K562 (cell line): ENCODE results near the gene CD276. TPM values are rescaled to one million over a fixed set of nuclear protein-coding genes. Genes with fewer than 3 reads are reported as not detected.

Source experiments
- ATAC-seq: fragments of 200-7000 bp; cut with Tn5 transposase; 3 replicates; pipeline ENCODE4 v1.9.1; 2020; ENCODE audit warnings: moderate library complexity
- BruUV-seq: library from RNA; stranded (reverse); fragments of 400-500 nt; replicated peaks from 2 replicates; lab custom pipeline; 2021; lab: Mats Ljungman, UMichigan
- CTCF ChIA-PET: fragments of 300-600 bp; formaldehyde crosslinking; extraction: SDS; loops from one replicate; lab custom pipeline; 2021; ENCODE audit warnings: low intra/inter-chr PET ratio; lab: Yijun Ruan, JAX
- POLR2A ChIA-PET: fragments of 300-600, 350-650 bp; sonication (Branson Sonifier 250); formaldehyde crosslinking; extraction: SDS; loops from one replicate; lab custom pipeline; 2021; ENCODE audit warnings: antibody characterized with exemption, inconsistent platforms; lab: Yijun Ruan, JAX
- DNase-seq, 4 experiments: peaks; one replicate each; pipeline versions ENCODE4 v3.0.0 to v3.0.0-alpha.2; 2011 to 2018; ENCODE audit warnings: low spot score in 3 of 4, mixed read lengths in 3 of 4; ENCODE audit errors: extremely low read depth in 1 of 4
- FAIRE-seq: peaks from 2 replicates; lab custom pipeline; 2011; peaks lifted over from hg19 to GRCh38; lab: Jason Lieb, UNC
- H2AFZ ChIP-seq: 2 replicates; pipeline ENCODE4 v1.6.0; 2011; ENCODE audit warnings: low read depth, low read length, control low read depth, inconsistent platforms
- H3K27ac ChIP-seq: fragments of 200-600 bp; 3 replicates; pipeline ENCODE4 v1.8.0; 2011; ENCODE audit warnings: low read depth, mild to moderate bottlenecking, control low read depth, inconsistent platforms, low read length, moderate library complexity, mixed read lengths; ENCODE audit errors: extremely low read depth
- H3K27me3 ChIP-seq, 2 experiments: fragments of 300-600 bp in 1 of 2; 2 replicates in 1 of 2; 3 replicates in 1 of 2; pipeline versions ENCODE4 v1.6.0 to v1.8.0; 2011; ENCODE audit warnings: inconsistent platforms in 2 of 2, low read length in 2 of 2, mild to moderate bottlenecking in 1 of 2, mixed read lengths in 1 of 2, moderate library complexity in 1 of 2; ENCODE audit not compliant: control insufficient read depth in 2 of 2, insufficient read depth in 2 of 2
- H3K36me3 ChIP-seq: fragments of 300-600 bp; 3 replicates; pipeline ENCODE4 v1.8.0; 2011; ENCODE audit warnings: mild to moderate bottlenecking, low read length, inconsistent platforms; ENCODE audit not compliant: control insufficient read depth, insufficient read depth
- H3K4me1 ChIP-seq, 2 experiments: fragments of 200-600 bp in 1 of 2; replicated peaks in 1 of 2; 2 replicates in 1 of 2; 3 replicates in 1 of 2; pipeline versions ENCODE4 v1.5.1 to v1.8.0; 2011; ENCODE audit warnings: inconsistent platforms in 2 of 2, low read length in 2 of 2, mild to moderate bottlenecking in 1 of 2, mixed read lengths in 1 of 2, moderate library complexity in 1 of 2; ENCODE audit not compliant: control insufficient read depth in 2 of 2, insufficient read depth in 2 of 2
- H3K4me2 ChIP-seq: 2 replicates; pipeline ENCODE4 v1.6.1; 2011; ENCODE audit warnings: low read length, control low read depth, inconsistent platforms, mixed read lengths; ENCODE audit not compliant: insufficient read depth
- H3K4me3 ChIP-seq: fragments of 200-600 bp; sonication (generic), shearing (Covaris generic); 2 replicates; pipeline ENCODE4 v1.5.1; 2016; ENCODE audit warnings: control low read depth, inconsistent platforms
- H3K79me2 ChIP-seq: fragments of 200-600 bp; 3 replicates; pipeline ENCODE4 v1.8.0; 2011; ENCODE audit warnings: low read length, inconsistent platforms; ENCODE audit not compliant: control insufficient read depth, insufficient read depth
- H3K9ac ChIP-seq, 2 experiments: 2 replicates each; pipeline versions ENCODE4 v1.6.0 to v1.6.1; 2011; ENCODE audit warnings: low read depth in 2 of 2, low read length in 2 of 2, control low read depth in 1 of 2, inconsistent platforms in 1 of 2, mild to moderate bottlenecking in 1 of 2, mixed read lengths in 1 of 2; ENCODE audit not compliant: insufficient read depth in 1 of 2
- H3K9me1 ChIP-seq: one replicate; pipeline ENCODE4 v1.6.0; 2011; ENCODE audit warnings: inconsistent platforms, mild to moderate bottlenecking, low read length, moderate library complexity; ENCODE audit not compliant: control insufficient read depth, insufficient read depth
- H3K9me3 ChIP-seq: replicated peaks from 2 replicates; pipeline ENCODE4 v1.5.1; 2011; ENCODE audit warnings: low read depth, low read length, inconsistent platforms; ENCODE audit not compliant: control insufficient read depth, insufficient read depth
- H4K20me1 ChIP-seq: replicated peaks from 2 replicates; pipeline ENCODE4 v1.6.1; 2011; ENCODE audit warnings: low read length, inconsistent platforms, mixed read lengths; ENCODE audit not compliant: control insufficient read depth, insufficient read depth
- ASH1L ChIP-seq: fragments of 450-650 bp; IDR thresholded peaks from 2 replicates; pipeline ENCODE4 v1.6.1; 2018; ENCODE audit warnings: borderline replicate concordance, mild to moderate bottlenecking, low read depth; ENCODE audit not compliant: partially characterized antibody
- CHD1 ChIP-seq: fragments of 200-600 bp; sonication (generic); IDR thresholded peaks from one replicate; pipeline ENCODE4 v1.6.1; 2012; ENCODE audit warnings: mild to moderate bottlenecking, moderate library complexity, low read length, inconsistent platforms
- ETV5 ChIP-seq: sonication (generic); formaldehyde crosslinking; IDR thresholded peaks from 2 replicates; pipeline ENCODE4 v1.4.0; 2020; ENCODE audit warnings: low read depth, mild to moderate bottlenecking, missing genetic modification reagents
- FOSL1 ChIP-seq: fragments of 200-800 bp; sonication (Bioruptor generic); conservative IDR thresholded peaks from 2 replicates; pipeline ENCODE4 v1.6.1; 2016; ENCODE audit warnings: missing genetic modification characterization, missing compliant biosample characterization
- FOXA1 ChIP-seq: fragments of 450-650 bp; IDR thresholded peaks from 2 replicates; pipeline ENCODE4 v1.6.1; 2016; ENCODE audit warnings: mild to moderate bottlenecking, borderline replicate concordance
- HDAC2 ChIP-seq: fragments of 450-650 bp; IDR thresholded peaks from 2 replicates; pipeline ENCODE4 v1.6.1; 2016; ENCODE audit warnings: mild to moderate bottlenecking
- SAFB ChIP-seq: fragments of 200-400 bp; formaldehyde crosslinking; IDR thresholded peaks from 2 replicates; pipeline ENCODE4 v1.6.1; 2017; ENCODE audit warnings: low read depth, low read length, borderline replicate concordance
- SAFB2 ChIP-seq: fragments of 200-400 bp; formaldehyde crosslinking; IDR thresholded peaks from 2 replicates; pipeline ENCODE4 v1.6.1; 2018; ENCODE audit warnings: borderline replicate concordance, low read length, low read depth, moderate library complexity; ENCODE audit not compliant: severe bottlenecking
- TAF7 ChIP-seq: fragments of 450-650 bp; IDR thresholded peaks from 2 replicates; pipeline ENCODE4 v1.6.1; 2016; ENCODE audit warnings: missing genetic modification characterization, missing compliant biosample characterization
- TARDBP ChIP-seq: fragments of 450-650 bp; IDR thresholded peaks from 2 replicates; pipeline ENCODE4 v1.6.1; 2016
- XRCC3 ChIP-seq: fragments of 450-650 bp; IDR thresholded peaks from 2 replicates; pipeline ENCODE4 v1.6.1; 2017; ENCODE audit warnings: mild to moderate bottlenecking, moderate library complexity
- ZFP30 ChIP-seq: fragments of 250-450 bp; sonication (Bioruptor Pico); IDR thresholded peaks from 2 replicates; pipeline ENCODE4 v1.8.0; 2022; ENCODE audit warnings: moderate library complexity, mild to moderate bottlenecking, inconsistent platforms, borderline replicate concordance
- ZNF318 ChIP-seq, 2 experiments: fragments of 450-650 bp; IDR thresholded peaks; 2 replicates each; pipeline ENCODE4 v1.6.1; 2016; ENCODE audit warnings: mild to moderate bottlenecking in 2 of 2, borderline replicate concordance in 1 of 2, low read depth in 1 of 2, moderate library complexity in 1 of 2
- WGBS: fragments of 100-300 bp; shearing (Covaris generic); methylation state at CpG from one replicate; pipeline ENCODE4 v1.1.6; 2016; ENCODE audit warnings: low coverage, mixed read lengths; ENCODE audit not compliant: insufficient coverage; ENCODE audit errors: missing lambda C conversion rate; 5-methylcytosine and 5-hydroxymethylcytosine counted together
- in situ Hi-C: fragments of 300-500 bp; cut with MboI; formaldehyde crosslinking; loops from 4 replicates; pipeline ENCODE4 v1.15.0; 2018; ENCODE audit warnings: inconsistent platforms, mixed read lengths
- intact Hi-C: fragments of 100-400 bp; cut with micrococcal nuclease; formaldehyde crosslinking; loops from 2 replicates; pipeline ENCODE4 v1.14.2; 2022
- polyA plus RNA-seq, 8 experiments: library from polyadenylated mRNA; depleted of rRNA in 4 of 8; stranded (reverse) in 5 of 8; unstranded in 3 of 8; fragments of >200 nt; fragmentation: Nextera tagmentation in 2 of 8; fragmentation: Illumina TruSeq in 1 of 8; extraction: Ambion mirVana in 2 of 8; extraction: Trizol in 1 of 8; gene quantifications; 2 replicates each; pipeline versions ENCODE4 v1.2.1 to v1.2.3, GENCODE V29; 2011 to 2014; ENCODE audit warnings: inconsistent platforms in 1 of 8, missing spikeins in 1 of 8
- total RNA-seq, 7 experiments: library from RNA; depleted of rRNA in 6 of 7; stranded (reverse); fragments of >200 nt in 6 of 7; fragmentation: Illumina TruSeq in 2 of 7; extraction: Trizol in 2 of 7; gene quantifications; 2 replicates each; pipeline versions ENCODE4 v1.2.1 to v1.2.3, GENCODE V29; 2011 to 2021; ENCODE audit warnings: low replicate concordance in 1 of 7

The CD276 gene
- total and polyA plus RNA-seq, 9 of the 15 experiments (the other 6 are each of a cell fraction or from before 2014, with no cell fraction given), result 0.11 to 3.6 (median 2.3) TPM

- intact Hi-C loops (no loop called here), in situ Hi-C loops (no loop called here)
- Histone ChIP-seq H4K20me1 (peaks cover 14% of the 10 kb centered on the region), H3K4me3 (no peak overlapping the region), H3K4me2 (no peak overlapping the region), H3K27ac (no peak overlapping the region), H3K9me3 (no peaks in the 10 kb centered on the region), H3K36me3 (no peaks in the 10 kb centered on the region), H3K27me3 (peaks cover 0 to 34% of the 10 kb centered on the region in 2 experiments; a peak in 2 of 5 replicates), H2AFZ (no peak overlapping the region), H3K9ac (no peak overlapping the region), H3K9me1 (no peaks in the 10 kb centered on the region), H3K79me2 (no peaks in the 10 kb centered on the region), H3K4me1 (no peaks in the 10 kb centered on the region)
- DNase-seq (no peak), FAIRE-seq (no peak), ATAC-seq (no peak)
- BruUV-seq, result no TSS peak
- CTCF ChIA-PET, result no interaction called here
- WGBS, result 1% methylated on average over 7 of the region's 7 CpGs
- POLR2A ChIA-PET, result interaction anchor here (0.6 kb wide), 1 partner anchor 400 kb away, joined by 3 read pairs; no protein-coding TSS in a partner anchor
- no peak for TF ChIP-seq SAFB
- no peak for TF ChIP-seq ASH1L
- no peak for TF ChIP-seq XRCC3
- no peak for TF ChIP-seq ZFP30
- TF ChIP-seq ZNF318 (IDR thresholded peaks at IDR 0.05; ENCODE audit: borderline replicate concordance in 1 of 2, low read depth in 1 of 2), result no peak
- TF ChIP-seq FOXA1, result no peak
- TF ChIP-seq TAF7, result no peak
- no peak for TF ChIP-seq CHD1
- TF ChIP-seq SAFB2, result no peak
- no peak for TF ChIP-seq TARDBP
- no peak for TF ChIP-seq ETV5
- no peak for TF ChIP-seq FOSL1
- no peak for TF ChIP-seq HDAC2
Measured at GRCh38 chr15:73746883-73747282, 62.7 kb downstream of the CD276 start.
